ENCODE results near the gene GRIP2. TPM values are rescaled to one million over a fixed set of nuclear protein-coding genes. Genes with fewer than 3 reads are reported as not detected.

Gene GRIP2
- total RNA-seq, 1 donor from 2014 or later: not detected

- no peak overlapping the region for H3K4me3 Mint-ChIP-seq
- peaks cover 13% of the 10 kb centered on the region for H3K27me3 ChIP-seq
- H3K9ac ChIP-seq: no peak overlapping the region
- H3K4me1 Mint-ChIP-seq: peaks cover 24% of the 10 kb centered on the region
- peak overlapping the region; percentile 37 for H3K27ac Mint-ChIP-seq
- H4K20me1 ChIP-seq (ENCODE audit: low read depth): no peaks in the 10 kb centered on the region
- H3K79me2 ChIP-seq (ENCODE audit: low read depth): no peaks in the 10 kb centered on the region
- no peak overlapping the region for H3K4me3 ChIP-seq
- no peaks in the 10 kb centered on the region for H3K36me3 Mint-ChIP-seq
- no peaks in the 10 kb centered on the region for H3K36me3 ChIP-seq
- H3K9me3 Mint-ChIP-seq: no peaks in the 10 kb centered on the region
- H3F3A ChIP-seq (ENCODE audit: low read depth): peaks cover 8% of the 10 kb centered on the region
- H3K27me3 Mint-ChIP-seq (ENCODE audit: insufficient read depth, low read depth): peaks cover 12% of the 10 kb centered on the region
- no peak for DNase-seq (ENCODE audit: low spot score)
- H3K4me1 ChIP-seq: peaks cover 11% of the 10 kb centered on the region
- no peak overlapping the region for H3K4me2 ChIP-seq
- no peaks in the 10 kb centered on the region for H3K9me3 ChIP-seq (ENCODE audit: low read depth)
- H2AFZ ChIP-seq (replicated peaks): no peak overlapping the region
- no peak overlapping the region for H3K27ac ChIP-seq
- no peak for TF ChIP-seq CTCF (IDR thresholded peaks at IDR 0.05)
These were observed 779 bp downstream of the GRIP2 start for GRCh38 chr3:14539384-14539741.

GRCh38 chr3:14538451-14539088, 1.6 kb downstream of the GRIP2 start:
- peak overlapping the region; percentile 37 for H3K27ac Mint-ChIP-seq
- peaks cover 12% of the 10 kb centered on the region for H3K27me3 Mint-ChIP-seq (ENCODE audit: insufficient read depth, low read depth)
- no peaks in the 10 kb centered on the region for H3K79me2 ChIP-seq (ENCODE audit: low read depth)

GRCh38 chr3:14537590-14538450, 2.3 kb downstream of the GRIP2 start:
- no peaks in the 10 kb centered on the region for H4K20me1 ChIP-seq (ENCODE audit: low read depth)
- no peak overlapping the region for H3K4me3 Mint-ChIP-seq
- H3K4me1 Mint-ChIP-seq: peaks cover 35% of the 10 kb centered on the region
- H3K36me3 ChIP-seq: no peaks in the 10 kb centered on the region
- no peak overlapping the region for H3K27ac ChIP-seq
- H3K79me2 ChIP-seq (ENCODE audit: low read depth): no peaks in the 10 kb centered on the region
- H3K9me3 Mint-ChIP-seq: no peaks in the 10 kb centered on the region
- no peak overlapping the region for H2AFZ ChIP-seq (replicated peaks)
- DNase-seq (ENCODE audit: low spot score): no peak
- TF ChIP-seq CTCF (IDR thresholded peaks at IDR 0.05): no peak
- TF ChIP-seq EZH2 (IDR thresholded peaks at IDR 0.05): no peak
- TF ChIP-seq EZH2phosphoT487 (IDR thresholded peaks at IDR 0.05): no peak
- peaks cover 20% of the 10 kb centered on the region for H3F3A ChIP-seq (ENCODE audit: low read depth)
- H3K4me2 ChIP-seq: no peak overlapping the region
- H3K4me3 ChIP-seq: no peak overlapping the region
- peaks cover 9% of the 10 kb centered on the region for H3K27me3 Mint-ChIP-seq (ENCODE audit: insufficient read depth, low read depth)
- no peaks in the 10 kb centered on the region for H3K36me3 Mint-ChIP-seq
- H3K27me3 ChIP-seq: peaks cover 18% of the 10 kb centered on the region
- H3K27ac Mint-ChIP-seq: no peak overlapping the region
- H3K4me1 ChIP-seq: peaks cover 15% of the 10 kb centered on the region
- no peak overlapping the region for H3K9ac ChIP-seq
- no peaks in the 10 kb centered on the region for H3K9me3 ChIP-seq (ENCODE audit: low read depth)

More at GRCh38 chr3:14538451-14539088, 1.6 kb downstream of the GRIP2 start:
- Histone ChIP-seq H3K27me3 (peaks cover 18% of the 10 kb centered on the region), H2AFZ (replicated peaks) (no peak overlapping the region), H3K4me3 (no peak overlapping the region), H3K9ac (no peak overlapping the region), H3K36me3 (no peaks in the 10 kb centered on the region), H3K4me2 (no peak overlapping the region), H3K27ac (no peak overlapping the region), H4K20me1 (ENCODE audit: low read depth) (no peaks in the 10 kb centered on the region), H3K9me3 (ENCODE audit: low read depth) (no peaks in the 10 kb centered on the region), H3F3A (ENCODE audit: low read depth) (peaks cover 16% of the 10 kb centered on the region), H3K4me1 (peaks cover 11% of the 10 kb centered on the region)
- no peak for TF ChIP-seq EZH2phosphoT487 (IDR thresholded peaks at IDR 0.05)
- Mint-ChIP-seq H3K9me3 (no peaks in the 10 kb centered on the region), H3K36me3 (no peaks in the 10 kb centered on the region), H3K4me1 (peaks cover 30% of the 10 kb centered on the region), H3K4me3 (no peak overlapping the region)
- no peak for DNase-seq (ENCODE audit: low spot score)
